Effector CD8-positive, alpha-beta T cell (primary cell): ENCODE results near the gene IL25.
"Not testable (repeated sequence)": the region's sequence is repeated elsewhere in the genome, so short reads cannot be mapped to it uniquely, and the experiment has no call there.

Experiments
- DNase-seq: peaks from one replicate; lab custom pipeline; 2025; lab: John Stamatoyannopoulos, UW
- total RNA-seq, 4 experiments: gene quantifications; one replicate each; lab custom pipeline; 2026; lab: John Stamatoyannopoulos, UW

IL25 gene
- total RNA-seq, result 0 reads per million in 4 experiments

GRCh38 chr14:23372509-23372908 is at the start of gene IL25:
TSS of gene IL25 (plus strand) at chr14:23372809.
- no peak for DNase-seq

GRCh38 chr14:23323838-23324454 is 48.7 kb upstream of the IL25 start:
- DNase-seq, result no peak

DNA sequence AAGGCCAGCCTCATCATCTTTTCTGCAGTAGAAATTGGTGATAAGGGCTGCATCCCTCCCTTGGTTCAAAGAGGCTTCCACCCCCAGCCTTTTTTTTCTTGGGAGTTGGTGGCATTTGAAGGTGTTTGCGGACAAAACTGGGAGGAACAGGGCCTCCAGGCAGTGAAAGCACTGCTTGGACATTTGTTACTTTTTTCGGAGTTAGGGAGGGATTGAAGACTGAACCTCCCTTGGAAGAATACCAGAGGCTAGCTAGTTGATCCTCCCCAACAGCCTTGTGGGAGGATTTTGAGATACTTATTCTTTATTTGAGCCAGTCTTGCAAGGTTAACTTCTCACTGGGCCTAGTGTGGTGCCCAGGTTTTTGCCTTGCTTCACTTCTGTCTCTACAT is 48.2 kb upstream of the IL25 start:
- no peak for DNase-seq

DNA sequence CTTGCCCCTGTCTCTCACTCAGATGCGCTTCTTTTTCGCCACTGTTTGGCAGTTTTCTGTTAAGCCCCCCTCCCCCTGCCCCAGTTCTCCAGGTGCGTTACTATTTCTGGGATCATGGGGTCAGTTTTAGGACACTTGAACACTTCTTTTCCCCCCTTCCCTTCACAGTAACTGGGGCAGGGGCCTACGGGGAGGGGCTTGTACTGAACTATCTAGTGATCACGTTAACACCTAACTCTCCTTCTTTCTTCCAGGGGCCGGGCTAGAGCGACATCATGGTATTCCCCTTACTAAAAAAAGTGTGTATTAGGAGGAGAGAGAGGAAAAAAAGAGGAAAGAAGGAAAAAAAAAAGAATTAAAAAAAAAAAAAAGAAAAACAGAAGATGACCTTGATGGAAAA is 47.6 kb upstream of the IL25 start:
- no peak for DNase-seq

DNA sequence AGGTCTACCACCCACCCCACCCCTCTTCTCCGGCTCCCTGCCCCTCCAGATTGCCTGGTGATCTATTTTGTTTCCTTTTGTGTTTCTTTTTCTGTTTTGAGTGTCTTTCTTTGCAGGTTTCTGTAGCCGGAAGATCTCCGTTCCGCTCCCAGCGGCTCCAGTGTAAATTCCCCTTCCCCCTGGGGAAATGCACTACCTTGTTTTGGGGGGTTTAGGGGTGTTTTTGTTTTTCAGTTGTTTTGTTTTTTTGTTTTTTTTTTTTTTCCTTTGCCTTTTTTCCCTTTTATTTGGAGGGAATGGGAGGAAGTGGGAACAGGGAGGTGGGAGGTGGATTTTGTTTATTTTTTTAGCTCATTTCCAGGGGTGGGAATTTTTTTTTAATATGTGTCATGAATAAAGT is 46.9 kb upstream of the IL25 start:
- not testable (repeated sequence) for DNase-seq

- no peak for DNase-seq
These were observed 45.9 kb upstream of the IL25 start for GRCh38 chr14:23326491-23327332.

DNA sequence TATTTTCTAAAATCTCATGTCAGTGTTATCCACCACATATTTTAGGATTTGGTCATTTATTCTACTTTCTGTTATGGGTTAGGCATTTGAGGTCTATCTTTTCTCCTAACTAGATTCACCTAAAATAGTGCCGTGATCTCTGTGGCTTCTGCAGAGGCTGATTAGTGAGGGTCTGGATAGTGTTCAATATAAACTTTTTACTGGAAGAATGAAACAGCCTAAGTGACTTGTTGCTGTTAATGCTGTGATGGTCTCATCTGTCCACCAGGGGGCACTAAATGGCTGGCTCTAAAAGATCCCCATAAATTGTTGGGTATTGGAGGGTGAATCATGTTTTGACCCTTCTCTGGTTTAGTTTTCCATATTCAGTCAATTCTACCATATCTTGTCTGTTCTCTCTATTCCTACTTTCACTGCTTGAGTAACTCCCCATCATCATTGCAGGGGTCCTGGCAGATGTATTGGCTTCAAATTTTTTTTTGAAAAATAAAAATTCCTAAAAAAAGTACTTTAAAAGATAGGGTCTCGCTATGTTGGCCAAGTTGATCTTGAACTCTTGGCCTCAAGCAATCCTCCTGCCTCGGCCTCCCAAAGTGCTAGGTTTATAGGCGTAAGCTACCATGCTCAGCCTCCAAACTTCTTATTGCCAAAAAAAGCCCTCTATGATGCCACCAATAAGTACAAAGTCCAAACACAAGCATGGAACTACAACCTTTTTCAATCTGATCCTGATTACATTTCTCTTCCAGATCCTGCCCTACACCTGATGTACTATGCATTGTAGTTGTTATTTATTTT is 44.5 kb upstream of the IL25 start:
- DNase-seq, result peak; percentile 51

- no peak for DNase-seq
These were observed 37.0 kb upstream of the IL25 start for GRCh38 chr14:23335623-23336022.

DNA sequence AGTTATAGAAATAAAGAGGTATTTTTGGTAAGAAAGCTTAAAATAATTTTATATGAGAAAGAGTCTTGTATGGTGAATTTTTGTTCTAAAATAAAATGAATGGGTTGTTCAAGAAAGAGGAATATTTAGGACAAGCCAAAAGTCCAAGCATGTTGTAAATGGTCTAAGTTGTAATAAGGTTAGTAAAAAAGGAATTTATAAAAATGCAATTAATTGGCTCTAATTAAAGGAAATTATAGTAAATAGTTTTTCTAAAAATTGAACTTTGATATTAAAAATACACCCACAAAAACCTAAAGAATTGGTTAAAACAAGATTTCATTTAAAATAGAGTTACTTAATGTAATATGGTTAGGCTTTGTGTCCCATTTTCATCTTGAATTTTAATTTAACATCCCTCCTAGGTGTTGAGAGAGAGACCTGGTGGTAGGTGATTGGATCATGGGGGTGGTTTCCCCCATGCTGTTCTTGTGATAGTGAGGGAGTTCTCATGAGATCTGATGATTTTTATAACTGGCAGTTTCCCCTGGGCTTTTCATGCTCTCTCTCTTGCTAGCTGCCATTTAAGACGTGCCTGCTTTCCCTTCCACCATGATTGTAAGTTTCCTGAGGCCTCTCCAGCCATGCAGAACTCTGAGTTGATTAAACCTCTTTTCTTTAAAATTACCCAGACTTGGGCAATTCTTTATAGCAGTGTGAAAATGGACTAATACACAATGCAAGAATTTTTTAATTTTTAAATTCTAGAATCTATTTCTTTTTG is 32.9 kb upstream of the IL25 start:
- no peak for DNase-seq

GRCh38 chr14:23344481-23344880 is 28.1 kb upstream of the IL25 start:
- no peak for DNase-seq

GRCh38 chr14:23345987-23346692 is 26.5 kb upstream of the IL25 start:
- DNase-seq, result no peak

DNA sequence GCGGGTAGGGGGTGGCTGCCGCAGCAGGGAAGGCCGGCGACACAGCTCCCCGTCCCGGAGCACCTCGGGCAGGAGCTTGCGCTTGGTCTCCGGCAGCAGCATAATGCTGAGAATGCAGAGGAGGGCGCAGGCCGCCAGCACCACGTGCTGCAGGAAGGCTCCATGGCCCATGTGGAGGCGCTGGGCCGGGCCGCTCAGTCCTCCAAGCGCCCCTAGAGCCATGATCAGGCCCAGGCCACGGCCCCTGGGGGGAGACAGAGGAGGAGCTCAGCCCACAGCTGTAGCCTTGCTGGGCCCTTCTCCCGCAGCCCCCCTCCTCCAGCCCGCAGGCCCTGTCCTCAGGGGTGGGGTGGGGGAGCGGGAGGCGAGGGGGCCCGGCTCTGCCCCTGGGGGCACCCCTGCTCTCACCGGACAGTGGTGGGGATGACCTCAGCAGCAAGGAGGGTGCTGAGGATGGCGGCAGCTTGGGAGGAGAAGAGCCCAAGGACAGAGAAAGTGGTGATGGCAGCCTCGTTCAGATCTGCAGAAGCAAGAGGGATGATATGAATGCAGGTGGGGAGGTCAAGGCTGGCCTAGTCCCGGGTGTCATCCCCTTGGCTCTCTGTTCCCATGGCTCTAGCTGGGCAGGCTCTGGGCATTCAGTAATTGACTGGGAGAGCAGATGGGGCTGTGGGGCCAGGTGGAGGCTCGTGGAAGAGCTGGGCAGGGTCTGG is 25.8 kb upstream of the IL25 start:
- DNase-seq, result no peak

DNA sequence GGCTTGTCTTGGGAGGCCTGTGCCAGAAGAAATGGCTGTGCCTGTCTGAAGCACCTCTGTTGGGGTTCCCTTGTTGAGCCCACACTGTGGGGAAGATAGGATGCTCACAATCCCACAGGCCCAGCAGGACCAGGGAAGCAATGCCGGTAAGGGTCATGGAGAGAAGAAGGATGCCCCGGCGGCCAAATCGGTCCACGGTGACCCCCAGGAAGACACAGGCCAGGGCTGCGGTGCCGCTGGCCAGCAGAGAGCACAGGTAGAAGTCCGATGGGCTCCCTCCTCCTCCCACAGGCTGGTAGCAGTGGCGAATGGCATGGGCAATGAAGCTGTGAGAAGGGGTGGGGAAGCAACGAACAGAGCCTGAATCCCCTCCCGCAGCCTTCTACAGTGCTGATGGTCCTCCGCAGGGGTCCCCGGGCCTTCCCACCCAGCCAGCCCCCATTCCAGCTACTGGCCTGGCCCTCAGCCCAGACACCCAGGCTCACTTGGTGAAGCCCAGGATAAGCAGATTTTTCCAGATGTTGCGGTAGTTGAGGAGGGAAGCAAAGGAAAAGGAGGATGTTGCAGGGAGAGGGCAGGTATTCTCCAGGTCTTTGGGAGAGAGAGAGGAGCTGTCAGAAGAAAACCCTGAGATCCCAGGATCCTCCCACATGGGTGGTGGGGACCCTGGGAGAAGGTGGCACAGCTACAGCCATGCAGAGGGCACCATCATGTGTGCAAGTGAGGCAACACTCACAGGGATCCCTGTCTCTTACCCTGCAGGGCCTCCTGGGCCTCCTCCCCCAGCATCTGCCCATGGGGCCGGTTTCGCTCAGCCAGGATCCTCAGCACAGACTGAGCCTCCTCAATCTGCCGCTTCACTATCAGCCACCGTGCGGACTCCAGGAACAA is 25.0 kb upstream of the IL25 start:
- DNase-seq, result no peak

- no peak for DNase-seq
These were observed 24.3 kb upstream of the IL25 start for GRCh38 chr14:23348297-23348655.

DNA sequence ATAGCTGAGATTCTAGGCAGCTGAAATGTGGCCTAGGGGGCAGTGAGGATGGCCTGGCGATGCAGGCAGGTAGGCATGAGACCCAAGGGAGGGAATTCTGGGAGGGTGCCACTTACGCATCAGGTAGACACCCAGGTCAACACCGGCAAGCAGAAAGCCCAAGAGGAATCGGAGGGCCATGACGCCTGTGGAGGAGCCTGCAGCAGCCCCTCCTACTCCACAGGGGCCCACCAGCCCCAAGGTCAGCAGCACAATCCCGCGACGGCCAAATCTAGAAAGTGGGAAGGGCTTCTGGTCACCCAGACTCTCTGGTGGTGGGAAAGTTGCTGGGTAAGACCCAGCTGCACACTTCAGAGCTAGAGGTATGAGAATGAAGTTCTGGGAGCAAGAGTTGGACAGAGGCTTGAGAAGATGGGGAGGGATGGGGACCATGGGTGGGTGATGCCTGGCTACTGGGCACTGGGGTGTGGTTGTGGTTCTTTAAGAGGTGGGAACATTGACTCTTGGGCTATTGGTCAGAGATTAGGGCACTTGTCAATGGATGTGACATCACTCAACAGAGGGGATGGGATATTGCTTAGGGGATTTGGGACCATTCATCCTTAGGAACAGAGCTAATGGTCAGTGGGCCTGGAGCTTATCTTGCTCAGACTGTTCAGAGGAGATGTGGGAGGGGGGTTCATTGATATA is 23.3 kb upstream of the IL25 start:
- DNase-seq, result no peak

DNA sequence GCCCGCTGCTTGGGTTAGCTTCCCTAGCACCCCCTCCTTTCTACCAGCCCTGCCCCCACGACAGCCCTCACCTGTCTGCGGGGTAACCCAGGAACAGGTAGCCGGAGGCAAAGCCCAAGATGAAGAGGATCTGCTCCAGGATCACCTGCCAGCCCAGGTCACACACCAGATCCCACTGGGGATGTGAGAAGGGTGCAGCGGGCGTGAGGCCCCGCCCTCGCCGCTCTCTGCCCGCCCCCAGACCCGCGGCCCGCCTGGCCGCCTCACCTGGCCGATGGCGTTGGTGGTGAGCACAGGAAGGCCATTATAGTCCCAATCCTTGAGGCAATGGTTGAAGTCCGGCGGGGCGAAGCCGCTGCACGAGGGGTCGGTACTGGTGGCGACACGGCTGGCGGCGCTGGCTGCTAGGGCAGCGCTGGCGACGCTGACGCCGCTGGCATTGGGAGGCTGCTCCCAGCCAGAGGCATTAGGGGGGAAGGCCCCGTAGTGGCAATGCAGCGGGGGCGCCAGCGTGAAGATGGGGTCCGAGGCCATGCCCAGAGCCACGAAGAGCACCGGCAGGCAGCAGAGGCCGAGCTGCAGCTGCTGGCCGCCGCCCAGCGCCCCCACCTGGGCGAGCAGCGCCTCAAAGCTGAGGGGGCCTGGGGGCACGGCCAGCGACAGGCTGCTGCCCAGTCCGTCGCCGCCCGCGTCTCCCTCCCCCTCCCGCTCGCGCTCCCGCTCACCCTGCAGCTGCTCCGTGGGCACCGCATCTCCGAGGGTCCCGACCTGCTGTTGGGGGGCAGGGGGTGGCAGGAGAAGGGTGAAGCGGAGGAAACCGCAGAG is 20.7 kb upstream of the IL25 start:
- no peak for DNase-seq

DNA sequence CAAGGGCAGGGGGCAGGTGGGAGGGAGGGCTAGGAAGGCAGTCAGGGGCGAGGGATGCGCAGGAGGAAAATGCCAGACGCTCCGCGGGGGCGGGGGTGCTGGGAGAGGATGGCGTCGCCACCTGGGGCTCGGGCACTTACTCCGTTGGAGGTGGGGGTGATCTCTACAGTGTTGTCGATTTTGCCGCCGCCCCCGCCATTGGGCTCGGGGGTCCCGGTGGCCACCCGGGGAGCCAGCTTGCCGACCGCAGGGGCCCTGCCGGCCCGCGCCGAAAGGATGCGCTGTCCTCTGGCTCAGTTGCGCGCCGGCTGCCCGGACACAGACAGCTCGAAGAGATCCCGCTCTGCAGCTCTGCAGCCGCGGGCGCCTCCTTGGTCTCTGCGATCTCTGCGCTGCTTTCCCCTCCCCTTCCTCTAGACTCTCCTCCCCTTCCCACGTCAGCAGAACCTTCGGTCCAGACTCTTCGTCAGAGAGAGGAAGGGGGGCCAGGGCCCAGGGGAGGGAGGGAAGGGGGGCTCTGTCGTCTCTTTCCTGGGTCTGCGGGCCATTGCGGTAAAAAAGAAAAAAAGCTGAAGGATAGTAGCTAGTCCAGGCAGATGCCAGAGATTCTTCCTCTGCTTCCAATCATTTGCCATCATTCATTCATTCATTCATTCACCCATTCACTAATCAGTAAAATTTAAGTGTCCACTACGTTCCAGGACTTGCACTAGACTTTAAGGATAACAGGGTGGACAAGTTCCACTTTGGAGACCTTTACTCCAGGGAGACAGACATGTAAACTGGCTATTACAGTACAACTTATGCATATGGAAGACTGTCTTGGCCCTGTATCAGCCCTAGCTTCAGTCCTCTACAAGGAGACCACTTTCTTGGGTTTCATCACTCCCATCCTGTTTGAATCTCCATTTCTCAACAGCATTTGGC is 19.8 kb upstream of the IL25 start, which contains the start of gene SLC22A17:
TSS of gene SLC22A17 (minus strand) at position 382 of the 927 bp plus-strand sequence.
- DNase-seq, result peak; percentile 40
